Ectodermal cell (in vitro differentiated cells): ENCODE data around the gene HOXC6.

Experiments
- H3K27ac ChIP-seq: 2 replicates; pipeline ENCODE4 v1.7.0; 2013; ENCODE audit warnings: mild to moderate bottlenecking, low read depth, low read length; ENCODE audit not compliant: insufficient read depth, poor library complexity, severe bottlenecking
- H3K27me3 ChIP-seq: 2 replicates; pipeline ENCODE4 v1.7.0; 2013; ENCODE audit warnings: mild to moderate bottlenecking, low read length; ENCODE audit not compliant: insufficient read depth, control insufficient read depth, poor library complexity, severe bottlenecking
- H3K36me3 ChIP-seq: one replicate; pipeline ENCODE4 v1.7.0; 2013; ENCODE audit warnings: low read length; ENCODE audit not compliant: control insufficient read depth, insufficient read depth
- H3K4me1 ChIP-seq: one replicate; pipeline ENCODE4 v1.7.0; 2013; ENCODE audit warnings: low read length; ENCODE audit not compliant: control insufficient read depth, insufficient read depth
- H3K4me3 ChIP-seq: 2 replicates; pipeline ENCODE4 v1.7.0; 2013; ENCODE audit warnings: low read depth, low read length, control low read depth; ENCODE audit not compliant: insufficient read depth
- H3K9me3 ChIP-seq: 2 replicates; pipeline ENCODE4 v1.7.0; 2013; ENCODE audit warnings: mild to moderate bottlenecking, low read length, moderate library complexity; ENCODE audit not compliant: control insufficient read depth
- WGBS, 2 experiments: methylation state at CpG; one replicate each; pipeline ENCODE4 v1.1.7; 2013; ENCODE audit warnings: missing lambda C conversion rate in 2 of 2; 5-methylcytosine and 5-hydroxymethylcytosine counted together

HOXC6 gene

GRCh38 chr12:54010053-54010971 lies 17.9 kb upstream of the HOXC6 start:
- Histone ChIP-seq H3K4me1 (no peaks in the 10 kb centered on the region), H3K36me3 (no peaks in the 10 kb centered on the region), H3K4me3 (no peak overlapping the region), H3K27me3 (peaks cover 100% of the 10 kb centered on the region), H3K27ac (no peak overlapping the region), H3K9me3 (no peaks in the 10 kb centered on the region)
- WGBS, 2 experiments: 10 to 17% methylated on average over 10 of the region's 10 CpGs

GRCh38 chr12:54010972-54011664 lies 17.1 kb upstream of the HOXC6 start:
- H3K36me3 ChIP-seq: no peaks in the 10 kb centered on the region
- 4 to 7% methylated on average over 15 to 16 of the region's 17 CpGs for whole genome bisulfite sequencing, 2 experiments
- no peak overlapping the region for H3K27ac ChIP-seq
- H3K27me3 ChIP-seq: peaks cover 100% of the 10 kb centered on the region
- no peaks in the 10 kb centered on the region for H3K4me1 ChIP-seq
- H3K4me3 ChIP-seq: no peak overlapping the region
- no peaks in the 10 kb centered on the region for H3K9me3 ChIP-seq

GRCh38 chr12:54011665-54012532 lies 16.3 kb upstream of the HOXC6 start:
- no peak overlapping the region for H3K4me3 ChIP-seq
- WGBS, 2 experiments: 18 to 20% methylated on average over 8 to 12 of the region's 14 CpGs

GRCh38 chr12:54012631-54013409 lies 15.4 kb upstream of the HOXC6 start:
- peaks cover 5% of the 10 kb centered on the region for H3K4me1 ChIP-seq
- no peak overlapping the region for H3K4me3 ChIP-seq
- H3K27ac ChIP-seq: no peak overlapping the region
- WGBS, 2 experiments: 9 to 23% methylated on average over 4 to 6 of the region's 6 CpGs
- H3K27me3 ChIP-seq: peaks cover 100% of the 10 kb centered on the region
- no peaks in the 10 kb centered on the region for H3K36me3 ChIP-seq
- no peaks in the 10 kb centered on the region for H3K9me3 ChIP-seq

More at GRCh38 chr12:54011665-54012532, 16.3 kb upstream of the HOXC6 start:
- no peaks in the 10 kb centered on the region for H3K9me3 ChIP-seq
- H3K27ac ChIP-seq: no peak overlapping the region
- no peaks in the 10 kb centered on the region for H3K36me3 ChIP-seq
- no peaks in the 10 kb centered on the region for H3K4me1 ChIP-seq
- peaks cover 100% of the 10 kb centered on the region for H3K27me3 ChIP-seq

GRCh38 chr12:54014377-54015017 lies 13.7 kb upstream of the HOXC6 start:
- H3K27me3 ChIP-seq: peaks cover 100% of the 10 kb centered on the region
- no peaks in the 10 kb centered on the region for H3K9me3 ChIP-seq
- peaks cover 10% of the 10 kb centered on the region for H3K4me1 ChIP-seq
- H3K36me3 ChIP-seq: no peaks in the 10 kb centered on the region
- WGBS, 2 experiments: 5 to 7% methylated on average over 35 to 36 of the region's 36 CpGs
- H3K4me3 ChIP-seq: no peak overlapping the region
- H3K27ac ChIP-seq: no peak overlapping the region

- H3K4me1 ChIP-seq: peaks cover 10% of the 10 kb centered on the region
- H3K27ac ChIP-seq: no peak overlapping the region
- no peaks in the 10 kb centered on the region for H3K9me3 ChIP-seq
- 16 to 19% methylated on average over 23 of the region's 23 CpGs for WGBS, 2 experiments
- H3K36me3 ChIP-seq: no peaks in the 10 kb centered on the region
- H3K4me3 ChIP-seq: no peak overlapping the region
- peaks cover 100% of the 10 kb centered on the region for H3K27me3 ChIP-seq
Measured at GRCh38 chr12:54015018-54015931, 13.0 kb upstream of the HOXC6 start.

- Histone ChIP-seq H3K4me1 (peaks cover 10% of the 10 kb centered on the region), H3K9me3 (no peaks in the 10 kb centered on the region), H3K36me3 (no peaks in the 10 kb centered on the region), H3K27me3 (peaks cover 100% of the 10 kb centered on the region), H3K4me3 (no peak overlapping the region), H3K27ac (no peak overlapping the region)
- WGBS, 2 experiments: 32 to 40% methylated on average over 2 of the region's 3 CpGs
Measured at GRCh38 chr12:54016051-54016450, 12.2 kb upstream of the HOXC6 start.

GRCh38 chr12:54016478-54016964 lies 11.7 kb upstream of the HOXC6 start:
- peaks cover 10% of the 10 kb centered on the region for H3K4me1 ChIP-seq
- no peak overlapping the region for H3K4me3 ChIP-seq
- H3K27me3 ChIP-seq: peaks cover 100% of the 10 kb centered on the region
- H3K27ac ChIP-seq: no peak overlapping the region
- no peaks in the 10 kb centered on the region for H3K36me3 ChIP-seq
- 5 to 6% methylated on average over 20 to 21 of the region's 25 CpGs for WGBS, 2 experiments
- H3K9me3 ChIP-seq: no peaks in the 10 kb centered on the region
